GM18511 (cell line): ENCODE measurements around the gene EXOC4.
"Not testable (repeated sequence)": the region's sequence is repeated elsewhere in the genome, so short reads cannot be mapped to it uniquely, and the experiment has no call there.

Experiments
- ATAC-seq: cut with Tn5 transposase; IDR thresholded peaks from one replicate; pipeline ENCODE4 v1.9.1; 2021; ENCODE audit warnings: mild to moderate bottlenecking, moderate library complexity; ENCODE audit not compliant: unreplicated experiment

EXOC4 gene

GRCh38 chr7:133957845-133958244 is 705.0 kb downstream of the EXOC4 start:
- no peak for ATAC-seq

- no peak for ATAC-seq
These were observed 705.9 kb downstream of the EXOC4 start for GRCh38 chr7:133958822-133959221.

- no peak for ATAC-seq
These were observed 706.6 kb downstream of the EXOC4 start for GRCh38 chr7:133959505-133959904.

GRCh38 chr7:133961724-133962123 is 708.8 kb downstream of the EXOC4 start:
- ATAC-seq, result no peak

- no peak for ATAC-seq
These were observed 709.8 kb downstream of the EXOC4 start for GRCh38 chr7:133962646-133963045.

GRCh38 chr7:133963629-133964028 is 710.8 kb downstream of the EXOC4 start:
- no peak for ATAC-seq

- ATAC-seq, result no peak
These were observed 718.7 kb downstream of the EXOC4 start for GRCh38 chr7:133971625-133972024.

- ATAC-seq, result no peak
These were observed 720.8 kb downstream of the EXOC4 start for GRCh38 chr7:133973710-133974109.

- no peak for ATAC-seq
These were observed 722.3 kb downstream of the EXOC4 start for GRCh38 chr7:133975130-133975529.

- no peak for ATAC-seq
These were observed 723.3 kb downstream of the EXOC4 start for GRCh38 chr7:133976140-133976539.

- ATAC-seq, result no peak
These were observed 724.8 kb downstream of the EXOC4 start for GRCh38 chr7:133977409-133978274.

GRCh38 chr7:133978502-133979295 is 725.8 kb downstream of the EXOC4 start:
- no peak for ATAC-seq

GRCh38 chr7:133980804-133981203 is 727.9 kb downstream of the EXOC4 start:
- no peak for ATAC-seq

GRCh38 chr7:133983685-133984419 is 731.0 kb downstream of the EXOC4 start:
- no peak for ATAC-seq

- no peak for ATAC-seq
These were observed 732.4 kb downstream of the EXOC4 start for GRCh38 chr7:133985300-133985699.

GRCh38 chr7:133987582-133987981 is 734.7 kb downstream of the EXOC4 start:
- ATAC-seq, result no peak

GRCh38 chr7:133993547-133993946 is 740.7 kb downstream of the EXOC4 start:
- no peak for ATAC-seq

- not testable (repeated sequence) for ATAC-seq
These were observed 741.2 kb downstream of the EXOC4 start for GRCh38 chr7:133994100-133994499.

GRCh38 chr7:133997463-133997862 is 744.6 kb downstream of the EXOC4 start:
- no peak for ATAC-seq

GRCh38 chr7:133999178-133999577 is 746.3 kb downstream of the EXOC4 start:
- no peak for ATAC-seq

- ATAC-seq, result no peak
These were observed 752.1 kb downstream of the EXOC4 start for GRCh38 chr7:134004829-134005505.
